HEK293 (cell line): ENCODE measurements around the gene RHOT1.

Source experiments
- GLI4 ChIP-seq: fragments of 450-650 bp; formaldehyde crosslinking; IDR thresholded peaks from 2 replicates; pipeline ENCODE4 v1.5.1; 2016; ENCODE audit warnings: missing biosample characterization, missing genetic modification characterization
- HOXA7 ChIP-seq: sonication (generic); formaldehyde crosslinking; IDR thresholded peaks from 2 replicates; pipeline ENCODE4 v1.8.1; 2022; ENCODE audit warnings: missing genetic modification reagents, borderline replicate concordance
- HOXD13 ChIP-seq: sonication (generic); formaldehyde crosslinking; IDR thresholded peaks from 2 replicates; pipeline ENCODE4 v1.8.0; 2022; ENCODE audit warnings: missing genetic modification reagents, borderline replicate concordance
- KLF16 ChIP-seq: fragments of 450-650 bp; formaldehyde crosslinking; IDR thresholded peaks from 2 replicates; pipeline ENCODE4 v1.5.1; 2017; ENCODE audit warnings: missing biosample characterization, missing genetic modification characterization
- KLF8 ChIP-seq: fragments of 450-650 bp; formaldehyde crosslinking; IDR thresholded peaks from 2 replicates; pipeline ENCODE4 v1.5.1; 2016; ENCODE audit warnings: missing biosample characterization, missing genetic modification characterization
- MEIS1 ChIP-seq: sonication (generic); formaldehyde crosslinking; IDR thresholded peaks from 2 replicates; pipeline ENCODE4 v1.8.1; 2022; ENCODE audit warnings: missing genetic modification reagents, mild to moderate bottlenecking, borderline replicate concordance
- OVOL3 ChIP-seq: fragments of 450-650 bp; formaldehyde crosslinking; IDR thresholded peaks from 2 replicates; pipeline ENCODE4 v1.5.1; 2016; ENCODE audit warnings: missing biosample characterization, missing genetic modification characterization
- REPIN1 ChIP-seq: fragments of 450-650 bp; formaldehyde crosslinking; IDR thresholded peaks from 2 replicates; pipeline ENCODE4 v1.5.1; 2017; ENCODE audit warnings: missing biosample characterization, missing genetic modification characterization, low read depth
- TRIM28 ChIP-seq: IDR thresholded peaks from 2 replicates; pipeline ENCODE4 v1.6.1; 2011; ENCODE audit warnings: low read length, control low read depth, borderline replicate concordance
- ZBTB17 ChIP-seq: fragments of 450-650 bp; formaldehyde crosslinking; IDR thresholded peaks from 2 replicates; pipeline ENCODE4 v1.5.1; 2016; ENCODE audit warnings: missing biosample characterization, missing genetic modification characterization
- ZEB2 ChIP-seq: fragments of 450-650 bp; formaldehyde crosslinking; IDR thresholded peaks from 2 replicates; pipeline ENCODE4 v1.5.1; 2016; ENCODE audit warnings: missing biosample characterization, missing genetic modification characterization
- ZFP69B ChIP-seq: fragments of 450-650 bp; formaldehyde crosslinking; IDR thresholded peaks from 2 replicates; pipeline ENCODE4 v1.5.1; 2016; ENCODE audit warnings: missing biosample characterization, missing genetic modification characterization
- ZNF140 ChIP-seq: fragments of 450-650 bp; formaldehyde crosslinking; IDR thresholded peaks from 2 replicates; pipeline ENCODE4 v1.5.1; 2016; ENCODE audit warnings: missing biosample characterization, missing genetic modification characterization
- ZNF175 ChIP-seq: fragments of 450-650 bp; formaldehyde crosslinking; IDR thresholded peaks from 2 replicates; pipeline ENCODE4 v1.5.1; 2016; ENCODE audit warnings: missing biosample characterization, missing genetic modification characterization
- ZNF221 ChIP-seq: fragments of 450-650 bp; formaldehyde crosslinking; IDR thresholded peaks from 2 replicates; pipeline ENCODE4 v1.5.1; 2017; ENCODE audit warnings: missing biosample characterization, missing genetic modification characterization, borderline replicate concordance
- ZNF37A ChIP-seq: fragments of 450-650 bp; IDR thresholded peaks from 2 replicates; pipeline ENCODE4 v1.5.1; 2018; ENCODE audit warnings: missing biosample characterization, missing genetic modification characterization
- ZNF404 ChIP-seq: fragments of 450-650 bp; formaldehyde crosslinking; IDR thresholded peaks from 2 replicates; pipeline ENCODE4 v1.5.1; 2017; ENCODE audit warnings: missing biosample characterization, missing genetic modification characterization
- ZNF423 ChIP-seq: fragments of 450-650 bp; formaldehyde crosslinking; IDR thresholded peaks from 2 replicates; pipeline ENCODE4 v1.5.1; 2016; ENCODE audit warnings: missing biosample characterization, missing genetic modification characterization
- ZNF549 ChIP-seq: fragments of 450-650 bp; IDR thresholded peaks from 2 replicates; pipeline ENCODE4 v1.5.1; 2018; ENCODE audit warnings: missing biosample characterization, missing genetic modification characterization, mild to moderate bottlenecking, inconsistent platforms, moderate library complexity
- ZNF585B ChIP-seq: fragments of 450-650 bp; formaldehyde crosslinking; IDR thresholded peaks from 2 replicates; pipeline ENCODE4 v1.5.1; 2016; ENCODE audit warnings: missing biosample characterization, missing genetic modification characterization
- ZNF610 ChIP-seq: fragments of 450-650 bp; formaldehyde crosslinking; IDR thresholded peaks from 2 replicates; pipeline ENCODE4 v1.5.1; 2016; ENCODE audit warnings: missing biosample characterization, missing genetic modification characterization, borderline replicate concordance
- ZNF626 ChIP-seq: fragments of 450-650 bp; sonication (Bioruptor Pico); formaldehyde crosslinking; IDR thresholded peaks from 2 replicates; pipeline ENCODE4 v1.5.1; 2018; ENCODE audit warnings: missing biosample characterization, missing genetic modification characterization, inconsistent platforms
- ZNF664 ChIP-seq: fragments of 450-650 bp; formaldehyde crosslinking; IDR thresholded peaks from 2 replicates; pipeline ENCODE4 v1.5.1; 2016; ENCODE audit warnings: missing biosample characterization, missing genetic modification characterization
- ZNF747 ChIP-seq: fragments of 450-650 bp; formaldehyde crosslinking; IDR thresholded peaks from 2 replicates; pipeline ENCODE4 v1.5.1; 2016; ENCODE audit warnings: missing biosample characterization, missing genetic modification characterization
- ZNF785 ChIP-seq: fragments of 450-650 bp; formaldehyde crosslinking; IDR thresholded peaks from 2 replicates; pipeline ENCODE4 v1.5.1; 2016; ENCODE audit warnings: missing biosample characterization, missing genetic modification characterization
- ZNF791 ChIP-seq: fragments of 450-650 bp; formaldehyde crosslinking; IDR thresholded peaks from 2 replicates; pipeline ENCODE4 v1.5.1; 2016; ENCODE audit warnings: missing biosample characterization, missing genetic modification characterization
- TF ChIP-seq, protein P1 (sequence below): fragments of 450-650 bp; formaldehyde crosslinking; IDR thresholded peaks from 2 replicates; pipeline ENCODE4 v1.5.1; 2017; ENCODE audit warnings: missing biosample characterization, missing genetic modification characterization
- TF ChIP-seq, protein P2 (sequence below): fragments of 450-650 bp; formaldehyde crosslinking; IDR thresholded peaks from 2 replicates; pipeline ENCODE4 v1.5.1; 2016; ENCODE audit warnings: missing biosample characterization, missing genetic modification characterization
- TF ChIP-seq, protein P3 (sequence below): fragments of 450-650 bp; formaldehyde crosslinking; IDR thresholded peaks from 2 replicates; pipeline ENCODE4 v1.5.1; 2016; ENCODE audit warnings: missing biosample characterization, missing genetic modification characterization
- TF ChIP-seq, protein P4 (sequence below): fragments of 450-650 bp; formaldehyde crosslinking; IDR thresholded peaks from 2 replicates; pipeline ENCODE4 v1.5.1; 2016; ENCODE audit warnings: missing biosample characterization, missing genetic modification characterization
- TF ChIP-seq, protein P5 (sequence below): fragments of 450-650 bp; formaldehyde crosslinking; IDR thresholded peaks from 2 replicates; pipeline ENCODE4 v1.5.1; 2016; ENCODE audit warnings: missing biosample characterization, missing genetic modification characterization

RHOT1 gene

DNA sequence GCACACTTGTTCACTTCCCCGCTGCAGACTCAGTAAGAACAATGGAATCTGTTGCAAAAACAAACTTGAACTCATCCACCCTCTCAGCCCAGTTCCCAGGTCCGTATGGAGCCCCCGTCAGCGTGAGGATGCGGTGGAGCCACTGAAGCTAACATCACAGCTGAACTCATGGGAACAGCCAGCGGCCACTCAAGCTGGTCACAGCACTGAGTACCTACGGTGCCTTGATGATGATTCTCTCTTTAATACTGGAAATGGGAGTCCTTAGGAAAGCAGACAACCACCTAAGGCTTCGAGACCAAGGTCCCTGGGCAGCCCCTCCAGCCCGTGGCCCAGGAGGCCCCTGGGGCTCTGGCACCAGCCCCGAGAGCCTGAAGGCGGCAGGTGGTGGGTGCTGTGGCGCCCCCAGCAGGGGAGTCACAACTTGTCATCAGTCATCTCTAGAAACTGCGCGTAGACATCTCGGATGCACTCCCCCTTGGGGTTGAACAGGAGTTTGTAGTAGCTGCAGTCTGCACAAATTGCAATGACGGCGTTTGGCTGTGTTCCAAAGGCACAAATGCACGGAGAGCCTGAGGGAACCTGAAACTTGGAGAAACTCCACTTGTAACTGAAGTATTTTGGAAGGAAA is 31.0 kb upstream of the RHOT1 start (continued):
- peak; percentile 84 for TF ChIP-seq ZNF423 (tag by site-specific recombination)
- TF ChIP-seq GLI4 (tag by site-specific recombination): no peak
- TF ChIP-seq REPIN1: no peak
- no peak for TF ChIP-seq ZFP69B (tag by site-specific recombination)
- no peak for TF ChIP-seq HOXD13 (CRISPR knock-in tag)
- no peak for TF ChIP-seq ZNF791 (tag by site-specific recombination)
- no peak for TF ChIP-seq OVOL3 (tag by site-specific recombination)
- no peak for TF ChIP-seq ZNF549
- TF ChIP-seq, protein P1, sequence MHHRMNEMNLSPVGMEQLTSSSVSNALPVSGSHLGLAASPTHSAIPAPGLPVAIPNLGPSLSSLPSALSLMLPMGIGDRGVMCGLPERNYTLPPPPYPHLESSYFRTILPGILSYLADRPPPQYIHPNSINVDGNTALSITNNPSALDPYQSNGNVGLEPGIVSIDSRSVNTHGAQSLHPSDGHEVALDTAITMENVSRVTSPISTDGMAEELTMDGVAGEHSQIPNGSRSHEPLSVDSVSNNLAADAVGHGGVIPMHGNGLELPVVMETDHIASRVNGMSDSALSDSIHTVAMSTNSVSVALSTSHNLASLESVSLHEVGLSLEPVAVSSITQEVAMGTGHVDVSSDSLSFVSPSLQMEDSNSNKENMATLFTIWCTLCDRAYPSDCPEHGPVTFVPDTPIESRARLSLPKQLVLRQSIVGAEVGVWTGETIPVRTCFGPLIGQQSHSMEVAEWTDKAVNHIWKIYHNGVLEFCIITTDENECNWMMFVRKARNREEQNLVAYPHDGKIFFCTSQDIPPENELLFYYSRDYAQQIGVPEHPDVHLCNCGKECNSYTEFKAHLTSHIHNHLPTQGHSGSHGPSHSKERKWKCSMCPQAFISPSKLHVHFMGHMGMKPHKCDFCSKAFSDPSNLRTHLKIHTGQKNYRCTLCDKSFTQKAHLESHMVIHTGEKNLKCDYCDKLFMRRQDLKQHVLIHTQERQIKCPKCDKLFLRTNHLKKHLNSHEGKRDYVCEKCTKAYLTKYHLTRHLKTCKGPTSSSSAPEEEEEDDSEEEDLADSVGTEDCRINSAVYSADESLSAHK: peak; percentile 39; the same call in 1 of the 2 replicates
- TF ChIP-seq MEIS1 (CRISPR knock-in tag): no peak
- no peak for TF ChIP-seq HOXA7
- TF ChIP-seq ZBTB17 (tag by site-specific recombination): peak; percentile 44
- no peak for TF ChIP-seq ZNF626 (tag by site-specific recombination)
- no peak for TF ChIP-seq ZNF221 (tag by site-specific recombination)
- no peak for TF ChIP-seq ZNF175 (tag by site-specific recombination)
- no peak for TF ChIP-seq ZNF664 (tag by site-specific recombination)
- TF ChIP-seq ZNF585B (tag by site-specific recombination): no peak
- TF ChIP-seq, protein P2, sequence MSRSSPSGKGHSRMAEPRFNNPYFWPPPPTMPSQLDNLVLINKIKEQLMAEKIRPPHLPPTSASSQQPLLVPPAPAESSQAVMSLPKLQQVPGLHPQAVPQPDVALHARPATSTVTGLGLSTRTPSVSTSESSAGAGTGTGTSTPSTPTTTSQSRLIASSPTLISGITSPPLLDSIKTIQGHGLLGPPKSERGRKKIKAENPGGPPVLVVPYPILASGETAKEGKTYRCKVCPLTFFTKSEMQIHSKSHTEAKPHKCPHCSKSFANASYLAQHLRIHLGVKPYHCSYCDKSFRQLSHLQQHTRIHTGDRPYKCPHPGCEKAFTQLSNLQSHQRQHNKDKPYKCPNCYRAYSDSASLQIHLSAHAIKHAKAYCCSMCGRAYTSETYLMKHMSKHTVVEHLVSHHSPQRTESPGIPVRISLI: no peak
- no peak for TF ChIP-seq ZNF37A (tag by site-specific recombination)
- TF ChIP-seq KLF16 (tag by site-specific recombination): no peak
- TF ChIP-seq KLF8 (tag by site-specific recombination): no peak
- TF ChIP-seq, protein P3, sequence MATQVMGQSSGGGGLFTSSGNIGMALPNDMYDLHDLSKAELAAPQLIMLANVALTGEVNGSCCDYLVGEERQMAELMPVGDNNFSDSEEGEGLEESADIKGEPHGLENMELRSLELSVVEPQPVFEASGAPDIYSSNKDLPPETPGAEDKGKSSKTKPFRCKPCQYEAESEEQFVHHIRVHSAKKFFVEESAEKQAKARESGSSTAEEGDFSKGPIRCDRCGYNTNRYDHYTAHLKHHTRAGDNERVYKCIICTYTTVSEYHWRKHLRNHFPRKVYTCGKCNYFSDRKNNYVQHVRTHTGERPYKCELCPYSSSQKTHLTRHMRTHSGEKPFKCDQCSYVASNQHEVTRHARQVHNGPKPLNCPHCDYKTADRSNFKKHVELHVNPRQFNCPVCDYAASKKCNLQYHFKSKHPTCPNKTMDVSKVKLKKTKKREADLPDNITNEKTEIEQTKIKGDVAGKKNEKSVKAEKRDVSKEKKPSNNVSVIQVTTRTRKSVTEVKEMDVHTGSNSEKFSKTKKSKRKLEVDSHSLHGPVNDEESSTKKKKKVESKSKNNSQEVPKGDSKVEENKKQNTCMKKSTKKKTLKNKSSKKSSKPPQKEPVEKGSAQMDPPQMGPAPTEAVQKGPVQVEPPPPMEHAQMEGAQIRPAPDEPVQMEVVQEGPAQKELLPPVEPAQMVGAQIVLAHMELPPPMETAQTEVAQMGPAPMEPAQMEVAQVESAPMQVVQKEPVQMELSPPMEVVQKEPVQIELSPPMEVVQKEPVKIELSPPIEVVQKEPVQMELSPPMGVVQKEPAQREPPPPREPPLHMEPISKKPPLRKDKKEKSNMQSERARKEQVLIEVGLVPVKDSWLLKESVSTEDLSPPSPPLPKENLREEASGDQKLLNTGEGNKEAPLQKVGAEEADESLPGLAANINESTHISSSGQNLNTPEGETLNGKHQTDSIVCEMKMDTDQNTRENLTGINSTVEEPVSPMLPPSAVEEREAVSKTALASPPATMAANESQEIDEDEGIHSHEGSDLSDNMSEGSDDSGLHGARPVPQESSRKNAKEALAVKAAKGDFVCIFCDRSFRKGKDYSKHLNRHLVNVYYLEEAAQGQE: no peak
- no peak for TF ChIP-seq ZNF785 (tag by site-specific recombination)
- TF ChIP-seq ZNF140 (tag by site-specific recombination): no peak
- TF ChIP-seq ZEB2 (tag by site-specific recombination): 0 out of 2 replicates have a peak, but pooled peaks have one; percentile 18
- no peak for TF ChIP-seq ZNF747
- no peak for TF ChIP-seq ZNF404 (tag by site-specific recombination)
- peak; percentile 58; the same call in 1 of the 2 replicates for TF ChIP-seq TRIM28
- 0 out of 2 replicates have a peak, but pooled peaks have one; percentile 20 for TF ChIP-seq ZNF610
- TF ChIP-seq, protein P4, sequence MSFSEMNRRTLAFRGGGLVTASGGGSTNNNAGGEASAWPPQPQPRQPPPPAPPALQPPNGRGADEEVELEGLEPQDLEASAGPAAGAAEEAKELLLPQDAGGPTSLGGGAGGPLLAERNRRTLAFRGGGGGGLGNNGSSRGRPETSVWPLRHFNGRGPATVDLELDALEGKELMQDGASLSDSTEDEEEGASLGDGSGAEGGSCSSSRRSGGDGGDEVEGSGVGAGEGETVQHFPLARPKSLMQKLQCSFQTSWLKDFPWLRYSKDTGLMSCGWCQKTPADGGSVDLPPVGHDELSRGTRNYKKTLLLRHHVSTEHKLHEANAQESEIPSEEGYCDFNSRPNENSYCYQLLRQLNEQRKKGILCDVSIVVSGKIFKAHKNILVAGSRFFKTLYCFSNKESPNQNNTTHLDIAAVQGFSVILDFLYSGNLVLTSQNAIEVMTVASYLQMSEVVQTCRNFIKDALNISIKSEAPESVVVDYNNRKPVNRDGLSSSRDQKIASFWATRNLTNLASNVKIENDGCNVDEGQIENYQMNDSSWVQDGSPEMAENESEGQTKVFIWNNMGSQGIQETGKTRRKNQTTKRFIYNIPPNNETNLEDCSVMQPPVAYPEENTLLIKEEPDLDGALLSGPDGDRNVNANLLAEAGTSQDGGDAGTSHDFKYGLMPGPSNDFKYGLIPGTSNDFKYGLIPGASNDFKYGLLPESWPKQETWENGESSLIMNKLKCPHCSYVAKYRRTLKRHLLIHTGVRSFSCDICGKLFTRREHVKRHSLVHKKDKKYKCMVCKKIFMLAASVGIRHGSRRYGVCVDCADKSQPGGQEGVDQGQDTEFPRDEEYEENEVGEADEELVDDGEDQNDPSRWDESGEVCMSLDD (tag by site-specific recombination): no peak
- TF ChIP-seq, protein P5, sequence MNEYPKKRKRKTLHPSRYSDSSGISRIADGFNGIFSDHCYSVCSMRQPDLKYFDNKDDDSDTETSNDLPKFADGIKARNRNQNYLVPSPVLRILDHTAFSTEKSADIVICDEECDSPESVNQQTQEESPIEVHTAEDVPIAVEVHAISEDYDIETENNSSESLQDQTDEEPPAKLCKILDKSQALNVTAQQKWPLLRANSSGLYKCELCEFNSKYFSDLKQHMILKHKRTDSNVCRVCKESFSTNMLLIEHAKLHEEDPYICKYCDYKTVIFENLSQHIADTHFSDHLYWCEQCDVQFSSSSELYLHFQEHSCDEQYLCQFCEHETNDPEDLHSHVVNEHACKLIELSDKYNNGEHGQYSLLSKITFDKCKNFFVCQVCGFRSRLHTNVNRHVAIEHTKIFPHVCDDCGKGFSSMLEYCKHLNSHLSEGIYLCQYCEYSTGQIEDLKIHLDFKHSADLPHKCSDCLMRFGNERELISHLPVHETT (tag by site-specific recombination): no peak
